Islet of Langerhans (tissue), 1 donor: ENCODE measurements around the gene DOP1B.
A peak's percentile ranks its signal among the peaks of the same experiment; 100 is the strongest.
"Not testable (repeated sequence)": the region's sequence is repeated elsewhere in the genome, so short reads cannot be mapped to it uniquely, and the experiment has no call there.

ENCODE experiments used
- FAIRE-seq: peaks from one replicate; lab custom pipeline; 2011; peaks lifted over from hg19 to GRCh38; lab: Jason Lieb, UNC

Gene DOP1B, protein sequence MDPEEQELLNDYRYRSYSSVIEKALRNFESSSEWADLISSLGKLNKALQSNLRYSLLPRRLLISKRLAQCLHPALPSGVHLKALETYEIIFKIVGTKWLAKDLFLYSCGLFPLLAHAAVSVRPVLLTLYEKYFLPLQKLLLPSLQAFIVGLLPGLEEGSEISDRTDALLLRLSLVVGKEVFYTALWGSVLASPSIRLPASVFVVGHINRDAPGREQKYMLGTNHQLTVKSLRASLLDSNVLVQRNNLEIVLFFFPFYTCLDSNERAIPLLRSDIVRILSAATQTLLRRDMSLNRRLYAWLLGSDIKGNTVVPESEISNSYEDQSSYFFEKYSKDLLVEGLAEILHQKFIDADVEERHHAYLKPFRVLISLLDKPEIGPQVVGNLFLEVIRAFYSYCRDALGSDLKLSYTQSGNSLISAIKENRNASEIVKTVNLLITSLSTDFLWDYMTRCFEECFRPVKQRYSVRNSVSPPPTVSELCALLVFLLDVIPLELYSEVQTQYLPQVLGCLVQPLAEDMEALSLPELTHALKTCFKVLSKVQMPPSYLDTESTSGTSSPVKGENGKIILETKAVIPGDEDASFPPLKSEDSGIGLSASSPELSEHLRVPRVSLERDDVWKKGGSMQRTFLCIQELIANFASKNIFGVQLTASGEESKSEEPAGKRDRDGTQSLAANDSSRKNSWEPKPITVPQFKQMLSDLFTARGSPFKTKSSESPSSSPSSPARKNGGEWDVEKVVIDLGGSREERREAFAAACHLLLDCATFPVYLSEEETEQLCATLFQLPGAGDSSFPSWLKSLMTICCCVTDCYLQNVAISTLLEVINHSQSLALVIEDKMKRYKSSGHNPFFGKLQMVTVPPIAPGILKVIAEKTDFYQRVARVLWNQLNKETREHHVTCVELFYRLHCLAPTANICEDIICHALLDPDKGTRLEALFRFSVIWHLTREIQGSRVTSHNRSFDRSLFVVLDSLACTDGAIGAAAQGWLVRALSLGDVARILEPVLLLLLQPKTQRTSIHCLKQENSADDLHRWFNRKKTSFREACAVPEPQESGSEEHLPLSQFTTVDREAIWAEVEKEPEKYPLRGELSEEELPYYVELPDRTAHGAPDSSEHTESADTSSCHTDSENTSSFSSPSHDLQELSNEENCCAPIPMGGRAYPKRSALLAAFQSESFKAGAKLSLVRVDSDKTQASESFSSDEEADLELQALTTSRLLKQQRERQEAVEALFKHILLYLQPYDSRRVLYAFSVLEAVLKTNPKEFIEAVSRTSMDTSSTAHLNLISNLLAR (N-terminal part only)

DNA sequence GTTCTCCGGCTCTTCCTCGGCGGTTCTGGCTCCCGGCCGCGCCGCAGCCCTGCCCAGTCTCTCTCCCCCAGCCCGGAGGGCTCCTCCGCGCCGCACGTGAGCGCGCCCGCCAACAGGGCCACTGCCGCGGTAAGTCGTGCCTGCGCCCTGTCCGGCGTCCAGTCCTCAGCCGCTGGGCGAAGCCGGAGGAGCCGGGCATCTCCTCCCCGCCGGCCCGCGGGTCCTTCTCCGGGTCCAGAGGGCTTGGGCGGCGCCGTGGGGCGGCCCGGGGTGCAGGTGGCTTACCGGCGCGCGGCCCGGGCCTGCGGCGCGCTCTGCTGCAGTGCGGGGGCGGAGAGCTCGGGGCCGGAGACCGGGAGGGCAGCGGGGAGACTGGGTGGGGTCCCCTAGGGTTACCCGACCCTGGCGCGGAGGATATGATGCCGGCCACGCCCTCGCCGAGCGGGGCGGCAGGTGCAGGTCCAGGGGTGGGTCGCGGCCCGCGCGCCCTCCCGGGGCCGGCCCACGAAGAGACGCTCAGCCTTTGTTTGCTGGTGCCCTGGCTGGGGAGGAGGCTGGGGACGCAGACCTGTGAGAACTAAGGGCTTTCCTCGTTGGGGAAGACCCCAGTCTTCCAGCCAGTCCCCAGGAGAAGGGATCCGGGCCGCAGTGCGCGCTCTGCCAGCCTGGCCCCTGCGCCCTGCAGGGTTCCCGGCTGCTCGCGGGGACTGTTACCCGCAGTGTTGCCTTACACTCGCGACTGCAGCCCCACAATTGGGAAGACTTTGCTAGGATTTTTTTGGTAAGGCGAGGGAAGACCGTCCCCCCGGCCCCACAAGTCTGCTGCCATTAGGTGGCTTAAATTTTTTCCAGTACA is at the start of gene DOP1B:
Gene DOP1B, plus strand, starts transcription at position 10 of the 856 bp plus-strand sequence. CDS start 7,910 bp downstream, outside the sequence.
- FAIRE-seq: no peak

DNA sequence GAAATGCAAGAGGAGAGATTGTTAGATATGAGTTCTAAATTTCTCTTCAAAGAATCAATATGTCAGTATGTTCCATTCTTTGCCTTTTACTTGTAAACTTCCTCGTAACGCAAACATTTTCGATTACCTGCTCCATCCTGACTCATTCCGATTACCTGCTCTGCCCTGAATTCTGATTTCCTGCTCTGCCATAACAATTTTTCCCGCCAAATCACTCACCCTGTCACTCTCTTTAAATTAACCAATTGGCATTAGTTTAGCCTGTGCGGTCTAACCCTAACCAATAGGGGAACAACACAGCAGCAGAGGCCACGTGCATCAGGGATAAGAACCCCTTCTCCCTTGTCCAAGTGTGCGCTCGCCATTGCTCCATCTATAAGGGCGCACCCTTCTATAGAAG is 46.8 kb upstream of the DOP1B start:
- no peak for FAIRE-seq

DNA sequence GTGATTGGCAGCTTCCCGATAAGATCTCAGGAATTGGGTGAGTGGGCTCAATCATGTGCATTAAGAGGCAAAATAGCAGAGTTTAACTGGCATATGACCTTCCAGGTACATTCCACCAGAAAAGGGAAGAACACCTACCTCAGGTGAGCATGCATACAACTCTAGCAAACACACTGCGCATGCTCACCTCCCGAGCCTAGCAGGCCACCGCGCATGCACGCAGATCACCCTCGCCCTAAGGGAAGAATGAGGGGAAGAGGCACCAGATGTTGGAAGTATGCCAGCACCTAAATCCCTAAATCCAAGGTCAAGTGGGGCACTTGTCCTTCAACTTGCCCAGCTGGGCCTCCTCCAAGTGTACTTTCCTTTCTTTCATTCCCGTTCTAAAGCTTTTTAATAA is 45.4 kb upstream of the DOP1B start:
- no peak for FAIRE-seq

DNA sequence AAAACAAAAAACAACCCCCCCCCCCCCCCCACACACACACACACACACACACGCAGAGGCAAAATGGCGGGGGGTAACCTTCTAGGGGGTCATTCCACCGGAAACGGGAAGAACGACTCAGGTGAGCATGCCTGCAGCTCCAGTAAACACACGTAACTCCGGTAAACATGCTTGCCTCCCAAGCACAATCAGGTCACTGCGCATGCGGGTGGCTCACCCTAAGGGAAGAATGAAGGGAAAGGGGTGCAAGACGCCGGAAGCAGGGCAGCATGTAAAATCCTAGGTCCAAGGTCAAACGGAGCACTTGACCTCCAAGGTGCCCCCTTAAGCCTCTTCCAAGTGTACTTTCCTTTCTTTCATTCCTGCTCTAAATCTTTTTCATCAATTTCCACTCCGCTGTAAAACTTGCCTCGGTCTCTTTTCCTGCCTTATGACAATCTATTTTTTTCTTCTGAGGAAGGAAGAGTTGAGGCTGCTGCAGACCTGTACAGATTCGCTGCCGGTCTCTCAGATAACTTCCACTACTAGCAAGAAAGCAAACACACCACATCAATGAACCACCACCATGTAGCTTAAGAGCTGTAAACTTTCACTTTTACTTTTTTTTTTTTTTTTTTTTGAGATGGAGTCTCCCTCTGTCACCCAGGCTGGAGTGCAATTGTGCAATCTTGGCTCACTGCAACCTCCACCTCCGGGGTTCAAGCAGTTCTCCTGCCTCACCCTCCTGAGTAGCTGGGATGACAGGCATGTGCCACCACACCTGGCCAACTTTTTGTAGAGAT is 42.8 kb upstream of the DOP1B start:
- FAIRE-seq: no peak

DNA sequence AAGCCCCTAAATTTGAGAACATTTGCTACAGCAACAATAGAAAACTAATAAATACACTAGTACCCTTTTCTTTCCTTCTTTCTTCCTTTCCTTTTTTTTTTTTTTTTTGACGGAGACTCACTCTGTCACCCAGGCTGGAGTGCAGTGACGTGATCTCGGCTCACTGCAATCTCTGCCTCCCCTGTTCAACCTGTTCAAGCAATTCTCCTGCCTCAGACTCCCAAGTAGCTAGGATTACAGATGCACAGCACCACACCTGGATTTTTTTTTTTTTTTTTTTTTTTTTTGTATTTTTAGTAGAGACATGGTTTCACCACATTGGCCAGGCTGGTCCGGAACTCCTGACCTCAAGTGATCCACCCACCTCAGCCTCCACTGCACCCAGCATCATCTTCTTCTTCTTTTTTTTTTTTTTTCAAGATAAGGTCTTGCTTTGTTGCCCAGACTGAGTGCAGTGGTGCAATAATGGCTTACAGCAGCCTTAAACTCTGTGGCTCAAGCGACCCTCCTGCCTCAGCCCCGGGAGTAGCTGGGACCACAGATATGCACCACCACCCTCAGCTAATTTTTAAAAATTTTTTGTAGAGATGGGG is 41.4 kb upstream of the DOP1B start:
- no peak for FAIRE-seq

DNA sequence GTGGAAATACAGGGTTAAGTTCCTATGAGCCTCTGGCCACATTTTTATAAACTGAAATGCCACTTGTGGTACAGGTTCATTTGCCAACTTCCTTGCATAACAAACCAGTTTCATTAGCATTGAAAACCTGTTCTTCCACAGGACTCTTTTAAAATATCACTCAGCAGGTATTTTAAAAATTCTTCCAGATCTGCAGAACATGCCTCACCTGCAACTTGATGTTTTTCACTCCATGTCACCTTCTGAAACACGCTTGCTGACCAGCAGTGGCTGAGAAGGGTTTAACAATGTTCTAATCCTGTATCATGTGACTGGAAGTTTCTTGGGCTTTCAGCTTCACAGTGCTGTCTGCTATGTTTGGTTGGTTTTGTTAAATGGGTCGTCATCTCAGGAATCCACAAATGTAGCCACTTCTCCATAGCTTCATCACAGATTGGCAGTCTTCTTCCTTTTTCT is 39.3 kb upstream of the DOP1B start:
- FAIRE-seq: no peak

DNA sequence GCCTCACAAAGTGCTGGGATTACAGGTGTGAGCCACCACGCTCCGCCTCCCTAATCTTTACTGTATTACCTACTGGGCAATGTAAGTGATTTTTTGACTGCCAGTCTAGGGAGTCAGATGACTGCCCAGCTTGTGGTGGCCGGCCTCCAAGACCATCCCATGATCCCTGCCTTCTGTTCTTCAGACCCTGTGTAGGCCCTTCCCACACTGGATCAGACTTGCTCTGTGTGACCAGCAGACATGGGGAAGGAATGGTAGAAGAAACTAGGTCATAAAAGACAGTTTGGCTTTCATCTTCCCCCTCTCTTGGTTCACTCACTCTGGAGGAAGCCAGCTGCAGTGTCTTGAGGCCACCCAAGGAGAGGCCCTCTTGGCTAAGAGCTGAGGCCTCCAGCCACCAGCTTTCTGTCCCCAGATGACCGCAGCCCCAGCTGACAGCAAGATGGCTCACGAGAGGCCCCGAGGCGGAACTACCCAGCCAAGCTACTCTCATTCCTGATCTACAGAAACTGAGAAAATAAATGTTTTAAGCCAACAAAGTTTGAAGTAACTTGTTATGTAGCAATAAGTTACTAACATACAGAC is 36.2 kb upstream of the DOP1B start:
- no peak for FAIRE-seq

DNA sequence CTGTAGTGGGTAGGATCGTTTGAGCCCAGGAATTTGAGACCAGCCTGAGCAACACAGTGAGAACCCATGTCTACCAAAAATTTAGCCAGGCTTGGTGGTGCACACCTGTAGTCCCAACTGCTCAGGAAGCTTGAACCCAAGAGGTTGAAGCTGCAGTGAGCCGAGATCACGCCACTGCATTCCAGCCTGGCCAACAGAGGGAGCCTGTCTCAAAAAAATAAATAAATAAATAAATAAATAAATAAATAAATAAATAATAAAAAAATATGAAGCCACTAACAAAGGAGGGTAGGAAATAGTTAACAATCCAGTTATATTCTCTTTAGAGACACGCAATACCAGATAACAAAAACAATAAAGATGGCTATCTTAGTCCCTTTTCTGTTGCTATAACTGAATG is 33.6 kb upstream of the DOP1B start:
- no peak for FAIRE-seq

DNA sequence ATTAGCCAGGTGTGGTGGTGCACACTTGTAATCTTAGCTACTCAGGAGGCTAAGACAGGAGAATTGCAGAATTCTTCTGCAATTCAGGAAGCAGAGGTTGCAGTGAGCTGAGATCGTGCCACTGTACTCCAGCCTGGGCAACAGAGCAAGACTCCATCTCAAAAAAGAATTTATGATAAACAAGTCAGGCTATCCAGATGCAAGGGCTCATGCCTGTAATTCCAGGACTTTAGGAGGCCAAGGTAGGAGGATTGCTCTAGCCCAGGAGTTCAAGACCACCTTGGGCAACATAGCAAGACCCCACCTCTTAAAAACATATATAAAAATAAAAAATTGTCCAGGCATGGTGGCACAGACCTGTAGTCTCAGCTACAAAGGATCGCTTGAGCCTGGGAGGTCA is 32.2 kb upstream of the DOP1B start:
- FAIRE-seq: no peak

DNA sequence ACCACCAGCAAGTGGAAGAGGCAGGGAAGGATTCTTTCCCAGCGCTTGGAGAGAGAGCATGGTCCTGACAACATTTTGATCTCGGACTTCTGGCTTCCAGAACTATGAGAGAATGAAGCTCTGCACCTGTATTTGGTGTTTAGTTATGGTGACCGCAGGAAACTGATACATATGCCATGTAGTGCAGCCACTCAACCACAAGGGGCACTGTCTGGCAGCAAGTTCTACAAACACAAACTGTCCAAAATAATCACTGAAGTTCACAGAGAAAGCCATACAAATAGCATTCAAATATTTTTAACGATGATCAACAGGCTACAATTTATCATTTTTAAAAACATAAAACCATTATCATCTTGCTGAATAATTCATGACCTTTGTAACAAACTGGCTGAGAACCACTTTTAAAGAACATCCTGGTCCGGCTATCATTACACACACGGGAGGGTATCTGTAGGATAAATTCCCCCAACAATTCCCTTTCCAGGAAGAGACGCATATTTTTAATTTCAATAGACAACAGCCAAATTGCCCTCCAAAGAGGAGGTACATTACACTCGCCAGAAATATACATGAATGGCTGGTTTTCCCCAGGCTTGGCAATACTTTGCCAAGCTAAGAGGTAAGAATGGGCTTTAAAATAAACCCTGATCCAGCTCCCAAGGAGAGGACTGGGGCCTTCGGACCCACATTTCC is 31.0 kb upstream of the DOP1B start:
- FAIRE-seq: peak; percentile 77

DNA sequence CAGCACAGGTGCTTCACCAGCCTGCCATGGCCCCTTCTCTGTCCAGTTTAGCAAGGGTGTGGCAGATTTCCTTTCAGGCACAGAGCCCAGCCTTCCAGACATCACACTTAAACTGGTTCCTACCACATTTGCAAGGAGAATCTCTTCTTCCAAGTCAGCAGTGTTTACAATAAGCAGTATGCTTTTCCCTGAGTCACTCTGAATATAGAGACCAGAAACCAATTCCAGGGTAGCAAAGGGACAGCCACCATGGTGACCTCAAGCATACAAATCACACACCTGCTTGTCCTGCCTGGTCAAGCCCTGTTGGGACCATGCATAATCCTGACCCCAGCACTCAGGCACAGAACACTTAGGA is 30.4 kb upstream of the DOP1B start:
- no peak for FAIRE-seq

DNA sequence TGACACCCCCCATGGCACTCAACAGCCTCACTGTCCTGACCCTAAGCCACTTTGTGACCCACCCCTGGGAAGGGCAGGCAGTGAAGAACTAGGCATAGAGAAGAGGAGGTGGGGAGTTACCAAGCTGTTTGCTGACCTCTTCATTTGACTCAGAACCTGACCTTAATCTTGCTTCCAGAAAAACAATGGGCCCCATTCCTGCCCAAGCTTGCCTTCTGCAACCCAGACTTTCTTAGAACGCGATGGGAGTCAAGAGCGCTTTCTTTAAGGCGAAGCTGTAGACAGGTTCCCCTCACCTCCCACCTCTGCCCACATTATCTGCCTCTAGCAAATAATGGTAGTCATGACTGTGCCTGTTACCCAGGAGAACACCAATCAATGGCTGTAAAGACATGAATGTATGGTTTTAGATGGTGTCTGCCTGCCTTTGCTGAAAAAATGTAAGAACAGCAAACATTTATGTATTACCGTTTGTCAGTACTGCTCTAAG is 30.0 kb upstream of the DOP1B start:
- no peak for FAIRE-seq

DNA sequence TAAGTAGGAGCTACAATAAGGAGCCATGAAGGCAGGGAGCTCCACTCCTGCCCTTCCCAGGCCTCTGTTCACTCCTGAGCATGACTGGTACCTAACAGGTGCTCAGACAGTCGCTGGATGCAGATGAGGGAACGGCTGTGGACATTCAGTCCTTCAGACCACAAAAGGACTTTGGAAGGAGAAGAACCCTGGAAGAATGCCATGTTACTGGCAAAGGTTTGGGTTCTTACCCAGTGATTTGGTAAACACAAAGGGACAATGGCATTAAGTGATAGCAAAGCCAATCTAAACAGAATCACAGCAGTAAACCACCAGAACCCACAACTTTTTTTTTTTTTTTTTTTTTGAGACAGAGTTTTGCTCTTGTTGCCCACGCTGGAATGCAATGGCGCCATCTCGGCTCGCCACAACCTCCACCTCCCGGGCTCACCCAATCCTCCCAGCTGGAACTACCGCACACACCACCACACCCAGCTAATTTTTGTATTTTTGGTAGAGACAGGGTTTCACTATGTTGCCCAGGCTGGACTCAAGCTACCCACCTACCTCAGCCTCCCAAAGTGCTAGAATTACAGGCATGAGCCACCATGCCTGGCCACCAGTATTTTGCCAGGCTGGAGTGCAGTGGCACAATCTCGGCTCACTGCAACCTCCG is 29.2 kb upstream of the DOP1B start:
- no peak for FAIRE-seq

DNA sequence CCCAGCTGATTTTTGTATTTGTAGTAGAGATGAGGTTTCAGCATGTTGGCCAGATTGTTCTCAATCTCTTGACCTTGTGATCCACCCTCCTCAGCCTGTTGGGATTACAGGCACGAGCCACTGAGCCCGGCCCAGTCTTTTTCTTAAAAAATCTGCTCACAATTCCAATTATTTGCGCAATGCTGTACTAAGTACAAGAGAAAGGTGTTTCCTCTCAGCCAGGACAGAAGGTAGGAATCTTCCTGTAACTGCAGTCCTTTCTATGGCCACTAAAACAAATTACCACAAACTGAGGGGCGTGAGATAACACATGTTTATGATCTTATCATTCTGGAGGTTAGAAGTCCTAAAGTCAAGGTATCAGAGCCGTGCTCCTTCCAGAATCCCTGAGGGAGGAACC is 28.6 kb upstream of the DOP1B start:
- FAIRE-seq: no peak

DNA sequence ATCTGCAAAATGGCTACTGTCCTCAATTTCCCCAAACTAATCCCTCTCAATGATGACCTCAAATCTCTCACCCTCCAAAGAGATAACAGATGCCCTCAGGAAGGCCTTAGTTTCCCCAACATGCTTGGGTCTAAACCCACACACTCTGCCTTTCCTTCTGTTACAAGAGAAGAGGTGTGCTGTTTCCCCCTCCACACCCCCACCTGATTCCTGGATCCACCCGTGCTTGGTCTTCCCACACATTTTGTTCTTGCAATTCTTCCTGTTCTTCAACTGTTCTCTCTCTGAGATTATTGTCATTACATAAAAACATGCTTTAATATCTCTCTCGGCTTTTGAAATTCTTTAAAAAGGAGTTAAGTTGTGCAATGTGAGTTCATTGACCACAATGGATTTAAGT is 27.4 kb upstream of the DOP1B start:
- no peak for FAIRE-seq

DNA sequence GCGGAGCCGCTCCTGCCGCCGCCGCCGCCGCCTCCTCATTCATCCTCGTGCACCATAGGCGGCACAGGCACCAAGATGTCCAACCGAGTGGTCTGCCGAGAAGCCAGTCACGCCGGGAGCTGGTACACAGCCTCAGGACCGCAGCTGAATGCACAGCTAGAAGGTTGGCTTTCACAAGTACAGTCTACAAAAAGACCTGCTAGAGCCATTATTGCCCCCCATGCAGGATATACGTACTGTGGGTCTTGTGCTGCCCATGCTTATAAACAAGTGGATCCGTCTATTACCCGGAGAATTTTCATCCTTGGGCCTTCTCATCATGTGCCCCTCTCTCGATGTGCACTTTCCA is 26.2 kb upstream of the DOP1B start:
- not testable (repeated sequence) for FAIRE-seq

DNA sequence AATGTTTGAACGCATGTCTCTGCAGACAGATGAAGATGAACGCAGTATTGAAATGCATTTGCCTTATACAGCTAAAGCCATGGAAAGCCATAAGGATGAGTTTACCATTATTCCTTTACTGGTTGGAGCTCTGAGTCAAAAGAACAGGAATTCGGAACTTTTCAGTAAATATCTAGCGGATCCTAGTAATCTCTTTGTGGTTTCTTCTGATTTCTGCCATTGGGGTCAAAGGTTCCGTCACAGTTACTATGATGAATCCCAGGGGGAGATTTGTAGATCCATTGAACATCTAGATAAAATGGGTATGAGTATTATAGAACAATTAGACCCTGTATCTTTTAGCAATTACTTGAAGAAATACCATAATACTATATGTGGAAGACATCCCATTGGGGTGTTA is 25.8 kb upstream of the DOP1B start:
- FAIRE-seq: peak; percentile 68

DNA sequence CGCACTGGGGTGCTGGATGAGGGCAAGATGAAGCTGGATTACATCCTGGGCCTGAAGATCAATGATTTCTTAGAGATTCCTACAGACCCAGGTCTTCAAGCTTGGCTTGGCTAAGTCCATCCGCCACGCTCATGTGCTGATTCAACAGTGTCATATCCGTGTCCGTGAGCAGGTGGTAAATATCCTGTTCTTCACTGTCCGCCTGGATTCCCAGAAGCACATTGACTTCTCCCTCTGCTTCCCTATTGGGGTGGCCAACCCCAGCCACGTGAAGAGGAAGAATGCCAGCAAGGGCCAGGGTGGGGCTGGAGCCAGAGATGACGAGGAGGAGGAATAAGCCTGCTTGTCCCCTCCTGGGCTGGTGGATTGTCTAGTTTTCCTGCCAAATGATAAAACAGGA is 23.9 kb upstream of the DOP1B start:
- FAIRE-seq: no peak
